ENCODE measurements around the gene PKD1L1.

PKD1L1 gene

GRCh38 chr7:47786557-47787248 is 161.6 kb downstream of the PKD1L1 start:
- FAIRE-seq = no peak

- FAIRE-seq = no peak
These were observed 162.2 kb downstream of the PKD1L1 start for GRCh38 chr7:47785923-47786556.

- no peak for FAIRE-seq
These were observed 164.6 kb downstream of the PKD1L1 start for GRCh38 chr7:47783456-47784223.

GRCh38 chr7:47782792-47783191 is 165.5 kb downstream of the PKD1L1 start:
- no peak for FAIRE-seq

- FAIRE-seq = no peak
These were observed 166.2 kb downstream of the PKD1L1 start for GRCh38 chr7:47782022-47782421.

GRCh38 chr7:47780555-47780954 is 167.7 kb downstream of the PKD1L1 start:
- FAIRE-seq = no peak

- FAIRE-seq = no peak
These were observed 168.9 kb downstream of the PKD1L1 start for GRCh38 chr7:47779341-47779771.

- no peak for FAIRE-seq
These were observed 170.1 kb downstream of the PKD1L1 start for GRCh38 chr7:47778153-47778661.

GRCh38 chr7:47777531-47778152 is 170.6 kb downstream of the PKD1L1 start:
- no peak for FAIRE-seq

- no peak for FAIRE-seq
These were observed 171.9 kb downstream of the PKD1L1 start for GRCh38 chr7:47776335-47776734.

GRCh38 chr7:47775238-47775637 is 173.0 kb downstream of the PKD1L1 start:
- FAIRE-seq = no peak

GRCh38 chr7:47772492-47772891 is 175.8 kb downstream of the PKD1L1 start:
- no peak for FAIRE-seq

- no peak for FAIRE-seq
These were observed 176.3 kb downstream of the PKD1L1 start for GRCh38 chr7:47771990-47772360.

GRCh38 chr7:47771336-47771989 is 176.8 kb downstream of the PKD1L1 start:
- no peak for FAIRE-seq

- no peak for FAIRE-seq
These were observed 182.1 kb downstream of the PKD1L1 start for GRCh38 chr7:47766126-47766525.

GRCh38 chr7:47765373-47765979 is 182.8 kb downstream of the PKD1L1 start:
- no peak for FAIRE-seq

GRCh38 chr7:47764746-47765145 is 183.5 kb downstream of the PKD1L1 start:
- no peak for FAIRE-seq

- peak; percentile 86 for FAIRE-seq
These were observed 184.9 kb downstream of the PKD1L1 start for GRCh38 chr7:47763063-47763974.

- no peak for FAIRE-seq
These were observed 185.6 kb downstream of the PKD1L1 start for GRCh38 chr7:47762746-47763062.

- FAIRE-seq = no peak
These were observed 186.1 kb downstream of the PKD1L1 start for GRCh38 chr7:47762207-47762606.

- FAIRE-seq = no peak
These were observed 189.1 kb downstream of the PKD1L1 start for GRCh38 chr7:47759056-47759706.
